DMS53 (cell line): Measurements from ENCODE around the gene ZNF133.
A peak's percentile ranks its signal among the peaks of the same experiment; 100 is the strongest.
"Not testable (repeated sequence)": the region's sequence is repeated elsewhere in the genome, so short reads cannot be mapped to it uniquely, and the experiment has no call there.

Experiments used
- DNase-seq: peaks from one replicate; lab custom pipeline; 2025; lab: John Stamatoyannopoulos, UW

Gene ZNF133

GRCh38 chr20:18287915-18288748 lies at the start of gene ZNF133:
ZNF133 (plus strand) TSS chr20:18288527; CDS start chr20:18305687, 17,160 bp downstream.
- DNase-seq, result peak; percentile 98

GRCh38 chr20:18240997-18241396 lies 47.3 kb upstream of the ZNF133 start:
- no peak for DNase-seq

DNA sequence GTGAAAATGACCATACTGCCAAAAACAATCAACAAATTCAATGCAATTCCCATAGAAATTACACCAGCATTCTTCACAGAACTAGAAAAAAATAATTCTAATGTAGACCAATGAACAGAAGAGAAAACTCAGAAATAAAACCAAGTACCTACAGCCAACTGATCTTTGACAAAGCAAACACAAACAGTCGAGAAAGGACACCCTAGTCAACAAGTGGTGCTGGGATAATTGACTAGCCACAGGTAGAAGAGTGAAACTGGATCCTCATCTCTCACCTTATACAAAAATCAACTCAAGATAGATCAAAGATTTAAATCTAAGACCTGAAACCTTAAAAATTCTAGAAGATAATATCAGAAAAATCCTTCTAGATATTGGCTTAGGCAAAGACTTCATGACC lies 44.5 kb upstream of the ZNF133 start:
- DNase-seq, result no peak

DNA sequence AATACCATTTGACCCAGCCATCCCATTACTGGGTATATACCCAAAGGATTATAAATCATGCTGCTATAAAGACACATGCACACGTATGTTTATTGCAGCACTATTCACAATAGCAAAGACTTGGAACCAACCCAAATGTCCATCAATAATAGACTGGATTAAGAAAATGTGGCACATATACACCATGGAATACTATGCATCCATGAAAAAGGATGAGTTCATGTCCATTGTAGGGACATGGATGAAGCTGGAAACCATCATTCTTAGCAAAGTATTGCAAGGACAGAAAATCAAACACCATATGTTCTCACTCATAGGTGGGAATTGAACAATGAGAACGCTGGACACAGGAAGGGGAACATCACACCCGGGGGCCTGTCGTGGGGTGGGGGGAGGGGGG lies 39.8 kb upstream of the ZNF133 start:
- DNase-seq, result not testable (repeated sequence)

DNA sequence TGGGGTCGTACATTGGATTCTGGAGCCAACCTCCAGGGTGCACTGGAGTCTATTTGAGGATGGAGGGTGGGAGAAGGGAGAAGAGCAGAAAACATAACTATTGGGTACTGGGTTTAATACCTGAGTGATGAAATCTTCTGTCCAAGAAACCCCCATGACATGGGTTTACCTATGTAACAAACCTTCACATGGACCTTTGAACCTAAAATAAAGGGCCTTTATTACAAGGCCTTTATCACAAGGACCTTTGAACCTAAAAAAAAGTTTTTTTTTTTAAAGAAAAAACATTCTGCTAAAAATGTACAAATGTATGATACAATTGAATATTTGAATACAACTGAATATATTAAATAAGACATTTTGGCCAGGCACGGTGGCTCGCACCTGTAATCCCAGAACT lies 38.1 kb upstream of the ZNF133 start:
- no peak for DNase-seq

- no peak for DNase-seq
Measured at GRCh38 chr20:18252597-18253451, 35.5 kb upstream of the ZNF133 start.

- DNase-seq, result no peak
Measured at GRCh38 chr20:18254615-18255014, 33.7 kb upstream of the ZNF133 start.

DNA sequence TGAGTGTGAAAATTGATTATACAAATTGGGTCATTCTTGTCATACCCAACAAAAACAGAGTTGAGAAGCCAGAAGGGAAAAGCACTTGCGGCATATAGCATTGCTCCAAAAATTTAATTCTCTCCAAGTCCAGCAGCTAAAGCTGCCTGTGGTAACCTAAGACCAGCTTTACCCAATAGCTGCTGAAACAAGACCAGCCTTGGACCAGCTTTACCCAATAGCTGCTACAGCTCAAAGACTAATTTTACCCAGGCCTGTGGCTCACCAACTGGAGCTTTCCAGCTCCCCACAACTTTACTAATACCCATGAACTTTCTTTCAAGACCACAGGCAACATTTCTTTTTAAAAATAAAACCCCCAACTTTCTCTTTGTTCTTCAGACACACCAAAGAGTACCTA lies 32.8 kb upstream of the ZNF133 start:
- DNase-seq, result no peak

DNA sequence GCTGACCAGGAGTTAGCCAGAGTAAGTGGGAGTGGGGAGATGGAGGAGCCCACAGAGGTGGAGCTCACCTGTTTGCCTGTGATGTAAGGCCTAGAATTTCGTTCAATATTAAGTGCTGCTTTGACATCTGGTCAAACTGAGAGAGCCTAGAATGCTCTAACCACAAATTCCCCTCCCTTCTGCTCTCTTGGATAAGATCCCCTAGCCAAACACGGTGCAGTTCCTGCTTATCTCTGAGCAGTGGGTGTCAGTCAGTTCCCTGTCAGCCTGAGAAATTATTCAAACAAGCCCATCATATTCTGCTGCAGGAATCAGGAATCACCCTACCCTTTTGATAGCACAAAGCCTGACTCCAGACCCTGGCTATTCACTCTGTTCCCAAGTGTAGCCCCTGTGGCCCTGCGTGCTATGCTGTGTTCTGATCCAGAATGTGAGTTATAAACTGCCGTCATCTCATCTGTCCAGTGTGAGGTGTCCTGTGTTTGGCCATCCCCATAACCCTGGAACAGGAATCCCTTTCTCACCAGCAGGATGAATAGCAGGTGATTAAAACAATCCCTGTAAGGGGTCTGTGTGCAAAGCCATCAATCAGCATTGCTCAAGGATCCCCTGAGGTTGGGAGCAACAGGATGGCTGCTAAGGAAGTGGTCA lies 31.8 kb upstream of the ZNF133 start:
- DNase-seq, result no peak

DNA sequence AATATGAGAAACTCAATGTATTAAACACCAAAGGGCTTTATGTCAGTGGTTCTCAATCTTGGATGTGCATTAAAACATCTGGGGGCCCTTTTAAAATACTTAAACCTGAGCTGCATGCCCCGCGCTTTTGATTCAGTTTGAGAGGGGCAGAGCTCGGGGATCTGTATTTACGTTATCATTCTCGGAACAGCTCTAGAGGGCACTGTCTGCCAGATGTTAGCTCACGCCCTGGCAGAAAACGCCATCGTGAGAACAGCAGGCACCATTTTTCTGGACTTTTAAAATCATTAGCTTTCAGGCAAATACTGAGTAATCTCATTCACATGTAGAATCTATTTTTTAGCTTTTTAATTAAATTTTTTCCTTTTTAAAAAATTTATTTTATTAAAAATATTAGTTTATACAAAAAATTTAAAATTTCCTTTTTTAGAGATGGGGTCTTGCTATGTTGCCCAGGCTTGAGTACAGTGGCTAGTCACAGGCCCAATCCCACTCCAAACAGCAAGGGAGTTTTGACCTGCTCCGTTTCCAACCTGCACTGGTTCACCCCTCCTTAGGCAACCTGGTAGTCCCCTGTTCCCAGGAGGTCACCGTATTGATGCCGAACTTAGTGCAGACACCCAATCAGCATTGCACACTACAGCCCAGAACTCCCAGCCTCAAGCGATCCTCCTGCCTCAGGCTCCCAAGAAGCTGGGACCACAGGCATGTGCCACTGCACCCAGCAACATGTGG lies 30.0 kb upstream of the ZNF133 start:
- peak; percentile 9 for DNase-seq

- DNase-seq, result no peak
Measured at GRCh38 chr20:18259730-18260129, 28.6 kb upstream of the ZNF133 start.

- peak; percentile 59 for DNase-seq
Measured at GRCh38 chr20:18263723-18264122, 24.6 kb upstream of the ZNF133 start.

- DNase-seq, result no peak
Measured at GRCh38 chr20:18265441-18265840, 22.9 kb upstream of the ZNF133 start.

DNA sequence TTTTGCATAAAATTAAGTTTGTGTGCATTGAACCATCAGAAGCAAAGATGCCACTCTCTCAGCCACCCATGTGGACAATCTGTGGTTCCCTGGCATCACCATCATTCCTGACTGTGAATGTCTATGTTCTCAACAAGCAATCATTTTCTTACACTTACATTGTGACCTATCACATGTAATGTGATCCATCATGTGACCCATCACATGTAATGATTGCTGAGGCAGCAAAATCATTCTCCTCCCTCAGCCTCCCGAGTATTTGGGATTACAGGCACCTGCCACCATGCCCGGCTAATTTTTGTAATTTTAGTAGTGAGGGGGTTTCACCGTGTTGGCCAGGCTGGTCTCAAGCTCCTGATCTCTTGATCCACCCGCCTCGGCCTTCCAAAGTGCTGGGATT lies 22.0 kb upstream of the ZNF133 start:
- no peak for DNase-seq

DNA sequence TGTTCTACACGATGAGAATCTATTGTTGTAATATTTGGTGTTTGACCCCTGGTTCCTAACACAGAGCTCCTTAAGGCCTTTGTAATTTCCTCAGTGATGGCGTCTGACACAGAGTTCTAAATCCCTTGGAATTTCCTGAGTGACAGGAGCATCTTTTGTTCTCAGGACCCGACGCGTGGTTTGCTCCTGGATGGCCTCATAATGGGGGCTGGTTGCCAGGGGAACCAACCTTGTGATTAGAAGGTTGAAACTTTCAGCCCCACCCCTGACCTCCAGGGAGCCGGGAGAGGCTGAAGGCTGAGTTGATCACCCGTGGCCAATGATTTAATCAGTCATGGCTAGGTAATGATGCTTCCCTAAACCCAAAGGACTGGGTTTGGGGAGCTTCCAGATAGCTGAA lies 20.5 kb upstream of the ZNF133 start:
- DNase-seq, result no peak

DNA sequence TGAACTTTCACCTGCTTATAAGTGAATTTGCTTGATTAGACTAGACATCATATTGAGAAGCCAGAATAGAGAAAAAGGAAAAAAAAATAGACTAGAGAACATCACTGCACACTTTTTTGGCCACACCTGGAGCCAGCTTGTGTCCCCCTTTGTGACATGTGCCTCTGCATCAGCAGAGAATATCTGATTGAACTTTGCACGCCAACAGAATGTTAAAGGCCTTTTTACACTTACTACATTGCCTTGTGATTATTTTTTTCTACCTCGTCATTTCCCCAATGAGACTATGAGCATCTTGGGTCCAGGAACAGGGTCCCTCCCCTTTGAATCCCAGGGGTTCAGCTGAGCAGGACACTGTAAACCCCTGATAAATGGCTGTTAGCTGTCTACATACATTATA lies 17.2 kb upstream of the ZNF133 start:
- DNase-seq, result no peak

DNA sequence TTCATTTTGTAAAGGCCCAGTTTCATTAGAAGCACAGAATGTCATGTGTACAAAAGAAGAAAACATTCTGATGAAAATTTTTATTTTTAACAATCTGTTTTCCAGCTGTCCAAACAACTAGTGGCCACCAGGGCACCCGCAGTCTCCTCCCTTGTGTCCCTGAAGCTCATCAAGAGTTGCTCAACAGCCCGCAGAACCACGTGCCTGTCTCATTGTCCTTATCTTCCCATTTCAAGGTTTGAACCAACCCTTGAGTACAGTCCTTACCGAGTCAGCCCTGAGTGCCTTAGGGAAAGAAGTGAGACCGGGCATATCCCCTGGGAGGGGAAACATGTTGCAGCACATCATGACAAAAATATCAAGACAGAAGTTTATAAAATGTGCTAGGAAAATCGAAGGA lies 15.9 kb upstream of the ZNF133 start:
- peak; percentile 33 for DNase-seq

DNA sequence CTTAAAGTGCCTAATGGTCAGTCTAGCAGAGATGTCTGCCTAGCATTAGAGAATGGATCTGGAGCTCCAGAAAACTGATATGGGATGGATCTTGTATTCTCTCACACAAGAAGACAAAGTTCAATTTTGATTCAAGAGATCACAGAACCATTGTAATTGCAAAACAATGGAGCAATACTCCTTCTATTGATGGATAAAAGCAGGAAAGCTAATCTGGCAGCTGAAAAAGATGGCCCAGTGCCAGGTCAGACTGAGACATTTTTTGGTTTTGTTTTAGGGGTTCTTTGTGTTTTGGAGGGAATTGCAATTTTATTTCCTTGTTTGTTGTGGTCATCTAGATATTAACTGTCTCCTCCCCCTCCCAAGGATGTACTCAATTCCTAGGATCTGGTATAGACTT lies 14.6 kb upstream of the ZNF133 start:
- DNase-seq, result no peak

DNA sequence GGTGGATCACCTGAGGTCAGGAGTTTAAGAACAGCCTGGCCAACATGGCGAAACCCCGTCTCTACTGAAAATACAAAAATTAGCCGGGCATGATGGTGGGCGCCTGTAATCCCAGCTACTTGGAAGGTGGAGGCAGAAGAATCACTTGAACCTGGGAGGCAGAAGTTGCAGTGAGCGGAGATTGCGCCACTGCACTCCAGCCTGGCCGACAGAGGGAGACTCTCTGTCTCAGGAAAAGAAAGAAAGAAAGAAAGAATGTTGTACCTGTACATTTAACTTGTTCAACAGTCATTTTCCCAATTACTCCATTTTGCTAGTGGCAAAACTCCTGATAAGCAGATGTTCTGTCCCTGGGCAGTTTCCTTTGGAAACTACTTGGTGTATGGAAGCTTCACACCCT lies 12.4 kb upstream of the ZNF133 start:
- DNase-seq, result not testable (repeated sequence)

GRCh38 chr20:18276821-18277220 lies 11.5 kb upstream of the ZNF133 start:
- DNase-seq, result peak; percentile 91

DNA sequence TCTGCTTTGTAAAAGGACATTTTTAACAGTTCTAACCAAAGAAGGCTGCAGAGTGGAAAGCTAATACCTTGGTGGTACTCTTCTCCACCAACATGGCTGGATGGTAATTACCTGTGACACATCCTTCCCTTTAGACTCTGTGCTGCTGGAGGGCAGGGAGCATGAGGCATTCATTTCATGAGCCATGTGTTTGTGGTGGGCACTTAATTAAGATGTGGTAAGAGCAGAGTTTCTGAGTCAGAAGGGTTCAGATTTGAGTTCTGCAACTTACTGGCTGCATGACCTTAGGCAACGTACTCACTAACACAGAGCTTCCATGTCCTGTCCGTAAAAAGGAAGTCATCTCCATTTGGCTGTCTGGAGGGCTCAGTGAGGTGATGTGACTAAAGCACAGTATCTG lies 9.1 kb upstream of the ZNF133 start:
- DNase-seq, result no peak
